HEK293 (cell line): ENCODE data around the gene PPP4C.

ENCODE experiments used
- EGR2 ChIP-seq: fragments of 450-650 bp; formaldehyde crosslinking; IDR thresholded peaks from 2 replicates; pipeline ENCODE4 v1.5.1; 2016; ENCODE audit warnings: low read depth, missing biosample characterization, missing genetic modification characterization
- HOXA7 ChIP-seq: sonication (generic); formaldehyde crosslinking; IDR thresholded peaks from 2 replicates; pipeline ENCODE4 v1.8.1; 2022; ENCODE audit warnings: missing genetic modification reagents, borderline replicate concordance
- KLF7 ChIP-seq: fragments of 450-650 bp; formaldehyde crosslinking; IDR thresholded peaks from 2 replicates; pipeline ENCODE4 v1.5.1; 2016; ENCODE audit warnings: missing biosample characterization, missing genetic modification characterization, borderline replicate concordance
- MZF1 ChIP-seq: fragments of 450-650 bp; formaldehyde crosslinking; IDR thresholded peaks from 2 replicates; pipeline ENCODE4 v1.5.1; 2017; ENCODE audit warnings: missing biosample characterization, missing genetic modification characterization, borderline replicate concordance
- SCRT2 ChIP-seq: fragments of 450-650 bp; formaldehyde crosslinking; IDR thresholded peaks from 2 replicates; pipeline ENCODE4 v1.5.1; 2016; ENCODE audit warnings: missing biosample characterization, missing genetic modification characterization
- ZNF184 ChIP-seq: fragments of 450-650 bp; IDR thresholded peaks from 2 replicates; pipeline ENCODE4 v1.5.1; 2018; ENCODE audit warnings: missing biosample characterization, mild to moderate bottlenecking, missing genetic modification characterization
- ZNF335 ChIP-seq: fragments of 450-650 bp; formaldehyde crosslinking; conservative IDR thresholded peaks from 2 replicates; pipeline ENCODE4 v1.5.1; 2016; ENCODE audit warnings: missing biosample characterization, missing genetic modification characterization
- ZNF350 ChIP-seq: fragments of 450-650 bp; formaldehyde crosslinking; IDR thresholded peaks from 2 replicates; pipeline ENCODE4 v1.5.0; 2017; ENCODE audit warnings: missing biosample characterization, mild to moderate bottlenecking, missing genetic modification characterization
- ZNF37A ChIP-seq: fragments of 450-650 bp; IDR thresholded peaks from 2 replicates; pipeline ENCODE4 v1.5.1; 2018; ENCODE audit warnings: missing biosample characterization, missing genetic modification characterization
- ZNF501 ChIP-seq: fragments of 450-650 bp; formaldehyde crosslinking; IDR thresholded peaks from 2 replicates; pipeline ENCODE4 v1.5.1; 2016; ENCODE audit warnings: missing biosample characterization, missing genetic modification characterization
- ZNF555 ChIP-seq: fragments of 450-650 bp; formaldehyde crosslinking; conservative IDR thresholded peaks from 2 replicates; pipeline ENCODE4 v1.5.1; 2017; ENCODE audit warnings: missing biosample characterization, mild to moderate bottlenecking, missing genetic modification characterization, inconsistent platforms
- ZNF600 ChIP-seq: fragments of 450-650 bp; formaldehyde crosslinking; IDR thresholded peaks from 2 replicates; pipeline ENCODE4 v1.5.1; 2016; ENCODE audit warnings: missing biosample characterization, missing genetic modification characterization
- ZNF626 ChIP-seq: fragments of 450-650 bp; sonication (Bioruptor Pico); formaldehyde crosslinking; IDR thresholded peaks from 2 replicates; pipeline ENCODE4 v1.5.1; 2018; ENCODE audit warnings: missing biosample characterization, missing genetic modification characterization, inconsistent platforms
- TF ChIP-seq, protein P1 (sequence below): fragments of 450-650 bp; formaldehyde crosslinking; IDR thresholded peaks from 2 replicates; pipeline ENCODE4 v1.5.1; 2016; ENCODE audit warnings: missing biosample characterization, missing genetic modification characterization, low read depth
- TF ChIP-seq, protein P2 (sequence below): fragments of 450-650 bp; formaldehyde crosslinking; IDR thresholded peaks from 2 replicates; pipeline ENCODE4 v1.5.1; 2016; ENCODE audit warnings: missing biosample characterization, missing genetic modification characterization
- TF ChIP-seq, protein P3 (sequence below): fragments of 450-650 bp; formaldehyde crosslinking; conservative IDR thresholded peaks from 2 replicates; pipeline ENCODE4 v1.5.1; 2016; ENCODE audit warnings: low read depth, missing biosample characterization, missing genetic modification characterization
- TF ChIP-seq, protein P4 (sequence below): fragments of 450-650 bp; formaldehyde crosslinking; IDR thresholded peaks from 2 replicates; pipeline ENCODE4; 2016; ENCODE audit warnings: missing biosample characterization, missing genetic modification characterization
- TF ChIP-seq, protein P5 (sequence below): fragments of 450-650 bp; formaldehyde crosslinking; IDR thresholded peaks from 2 replicates; pipeline ENCODE4 v1.5.1; 2016; ENCODE audit warnings: missing biosample characterization, missing genetic modification characterization
- TF ChIP-seq, protein P6 (sequence below): fragments of 450-650 bp; formaldehyde crosslinking; IDR thresholded peaks from 2 replicates; pipeline ENCODE4 v1.5.1; 2016; ENCODE audit warnings: missing biosample characterization, missing genetic modification characterization
- TF ChIP-seq, protein P7 (sequence below): fragments of 450-650 bp; formaldehyde crosslinking; IDR thresholded peaks from 2 replicates; pipeline ENCODE4 v1.5.1; 2016; ENCODE audit warnings: missing biosample characterization, missing genetic modification characterization

PPP4C gene

DNA sequence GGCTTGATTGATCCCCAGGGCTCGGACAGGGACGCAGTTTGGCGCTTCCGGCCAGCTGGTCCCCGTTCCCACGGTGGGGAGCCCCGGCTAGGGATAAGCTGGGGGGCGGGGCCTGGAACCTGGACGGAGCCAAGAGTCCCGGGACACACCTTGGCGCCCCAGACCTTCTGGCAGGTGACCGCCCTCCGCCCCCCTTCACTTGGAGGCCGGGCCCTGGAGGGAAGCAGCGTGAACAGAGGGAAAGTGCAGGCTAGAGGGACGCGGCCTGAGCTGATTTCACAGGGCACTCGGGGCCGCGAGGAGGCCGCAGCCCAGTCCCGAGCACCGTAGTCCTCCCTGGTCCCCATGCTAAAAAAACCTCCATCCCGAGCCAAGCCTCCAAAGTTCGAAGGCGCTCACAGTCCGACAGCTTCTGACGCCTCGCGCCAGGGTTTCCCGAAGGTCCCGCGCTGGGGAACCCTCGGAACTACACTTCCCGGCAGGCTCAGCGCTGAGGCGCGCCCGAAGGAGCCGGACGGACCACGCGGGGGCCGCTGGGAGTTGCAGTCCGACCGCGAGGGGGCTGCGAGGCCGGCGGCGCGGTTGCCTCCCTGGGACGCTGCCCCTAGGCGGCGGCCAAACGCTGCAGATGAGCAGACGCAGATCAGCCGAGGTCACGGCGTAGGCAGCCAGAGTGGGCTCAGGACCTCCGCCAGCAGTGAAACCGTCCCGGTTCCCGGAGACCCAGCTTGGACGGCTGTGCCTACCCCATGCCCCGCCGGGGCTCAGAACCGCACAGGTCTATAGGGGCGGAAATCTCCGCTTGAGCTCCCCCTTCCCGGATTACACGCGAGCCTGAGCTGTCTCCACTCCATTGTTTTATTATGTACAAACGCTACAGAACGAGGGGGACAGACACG lies 15.9 kb downstream of the PPP4C start, which contains the start of gene TBX6 (continued):
- TF ChIP-seq ZNF600 (peak; percentile 46; the same call in 1 of the 2 replicates), HOXA7 (no peak), ZNF501 (tag by site-specific recombination) (peak; percentile 88), ZNF37A (tag by site-specific recombination) (peak; percentile 39; the same call in 1 of the 2 replicates), EGR2 (tag by site-specific recombination) (peak; percentile 81), ZNF555 (tag by site-specific recombination) (no peak), MZF1 (tag by site-specific recombination) (no peak), ZNF350 (tag by site-specific recombination) (no peak), KLF7 (tag by site-specific recombination) (0 out of 2 replicates have a peak, but pooled peaks have one; percentile 27), SCRT2 (tag by site-specific recombination) (no peak), ZNF184 (tag by site-specific recombination) (0 out of 2 replicates have a peak, but pooled peaks have one; percentile 19), ZNF626 (tag by site-specific recombination) (no peak), ZNF335 (tag by site-specific recombination) (peak; percentile 90)
- TF ChIP-seq, protein P1, sequence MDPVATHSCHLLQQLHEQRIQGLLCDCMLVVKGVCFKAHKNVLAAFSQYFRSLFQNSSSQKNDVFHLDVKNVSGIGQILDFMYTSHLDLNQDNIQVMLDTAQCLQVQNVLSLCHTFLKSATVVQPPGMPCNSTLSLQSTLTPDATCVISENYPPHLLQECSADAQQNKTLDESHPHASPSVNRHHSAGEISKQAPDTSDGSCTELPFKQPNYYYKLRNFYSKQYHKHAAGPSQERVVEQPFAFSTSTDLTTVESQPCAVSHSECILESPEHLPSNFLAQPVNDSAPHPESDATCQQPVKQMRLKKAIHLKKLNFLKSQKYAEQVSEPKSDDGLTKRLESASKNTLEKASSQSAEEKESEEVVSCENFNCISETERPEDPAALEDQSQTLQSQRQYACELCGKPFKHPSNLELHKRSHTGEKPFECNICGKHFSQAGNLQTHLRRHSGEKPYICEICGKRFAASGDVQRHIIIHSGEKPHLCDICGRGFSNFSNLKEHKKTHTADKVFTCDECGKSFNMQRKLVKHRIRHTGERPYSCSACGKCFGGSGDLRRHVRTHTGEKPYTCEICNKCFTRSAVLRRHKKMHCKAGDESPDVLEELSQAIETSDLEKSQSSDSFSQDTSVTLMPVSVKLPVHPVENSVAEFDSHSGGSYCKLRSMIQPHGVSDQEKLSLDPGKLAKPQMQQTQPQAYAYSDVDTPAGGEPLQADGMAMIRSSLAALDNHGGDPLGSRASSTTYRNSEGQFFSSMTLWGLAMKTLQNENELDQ (tag by site-specific recombination) = no peak
- TF ChIP-seq, protein P2, sequence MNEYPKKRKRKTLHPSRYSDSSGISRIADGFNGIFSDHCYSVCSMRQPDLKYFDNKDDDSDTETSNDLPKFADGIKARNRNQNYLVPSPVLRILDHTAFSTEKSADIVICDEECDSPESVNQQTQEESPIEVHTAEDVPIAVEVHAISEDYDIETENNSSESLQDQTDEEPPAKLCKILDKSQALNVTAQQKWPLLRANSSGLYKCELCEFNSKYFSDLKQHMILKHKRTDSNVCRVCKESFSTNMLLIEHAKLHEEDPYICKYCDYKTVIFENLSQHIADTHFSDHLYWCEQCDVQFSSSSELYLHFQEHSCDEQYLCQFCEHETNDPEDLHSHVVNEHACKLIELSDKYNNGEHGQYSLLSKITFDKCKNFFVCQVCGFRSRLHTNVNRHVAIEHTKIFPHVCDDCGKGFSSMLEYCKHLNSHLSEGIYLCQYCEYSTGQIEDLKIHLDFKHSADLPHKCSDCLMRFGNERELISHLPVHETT = no peak
- TF ChIP-seq, protein P3, sequence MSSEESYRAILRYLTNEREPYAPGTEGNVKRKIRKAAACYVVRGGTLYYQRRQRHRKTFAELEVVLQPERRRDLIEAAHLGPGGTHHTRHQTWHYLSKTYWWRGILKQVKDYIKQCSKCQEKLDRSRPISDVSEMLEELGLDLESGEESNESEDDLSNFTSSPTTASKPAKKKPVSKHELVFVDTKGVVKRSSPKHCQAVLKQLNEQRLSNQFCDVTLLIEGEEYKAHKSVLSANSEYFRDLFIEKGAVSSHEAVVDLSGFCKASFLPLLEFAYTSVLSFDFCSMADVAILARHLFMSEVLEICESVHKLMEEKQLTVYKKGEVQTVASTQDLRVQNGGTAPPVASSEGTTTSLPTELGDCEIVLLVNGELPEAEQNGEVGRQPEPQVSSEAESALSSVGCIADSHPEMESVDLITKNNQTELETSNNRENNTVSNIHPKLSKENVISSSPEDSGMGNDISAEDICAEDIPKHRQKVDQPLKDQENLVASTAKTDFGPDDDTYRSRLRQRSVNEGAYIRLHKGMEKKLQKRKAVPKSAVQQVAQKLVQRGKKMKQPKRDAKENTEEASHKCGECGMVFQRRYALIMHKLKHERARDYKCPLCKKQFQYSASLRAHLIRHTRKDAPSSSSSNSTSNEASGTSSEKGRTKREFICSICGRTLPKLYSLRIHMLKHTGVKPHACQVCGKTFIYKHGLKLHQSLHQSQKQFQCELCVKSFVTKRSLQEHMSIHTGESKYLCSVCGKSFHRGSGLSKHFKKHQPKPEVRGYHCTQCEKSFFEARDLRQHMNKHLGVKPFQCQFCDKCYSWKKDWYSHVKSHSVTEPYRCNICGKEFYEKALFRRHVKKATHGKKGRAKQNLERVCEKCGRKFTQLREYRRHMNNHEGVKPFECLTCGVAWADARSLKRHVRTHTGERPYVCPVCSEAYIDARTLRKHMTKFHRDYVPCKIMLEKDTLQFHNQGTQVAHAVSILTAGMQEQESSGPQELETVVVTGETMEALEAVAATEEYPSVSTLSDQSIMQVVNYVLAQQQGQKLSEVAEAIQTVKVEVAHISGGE (tag by site-specific recombination) = peak; percentile 61
- TF ChIP-seq, protein P4, sequence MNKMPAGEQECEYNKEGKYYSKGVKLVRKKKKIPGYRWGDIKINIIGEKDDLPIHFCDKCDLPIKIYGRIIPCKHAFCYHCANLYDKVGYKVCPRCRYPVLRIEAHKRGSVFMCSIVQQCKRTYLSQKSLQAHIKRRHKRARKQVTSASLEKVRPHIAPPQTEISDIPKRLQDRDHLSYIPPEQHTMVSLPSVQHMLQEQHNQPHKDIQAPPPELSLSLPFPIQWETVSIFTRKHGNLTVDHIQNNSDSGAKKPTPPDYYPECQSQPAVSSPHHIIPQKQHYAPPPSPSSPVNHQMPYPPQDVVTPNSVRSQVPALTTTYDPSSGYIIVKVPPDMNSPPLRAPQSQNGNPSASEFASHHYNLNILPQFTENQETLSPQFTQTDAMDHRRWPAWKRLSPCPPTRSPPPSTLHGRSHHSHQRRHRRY = no peak; the same call in 1 of the 2 replicates
- TF ChIP-seq, protein P5, sequence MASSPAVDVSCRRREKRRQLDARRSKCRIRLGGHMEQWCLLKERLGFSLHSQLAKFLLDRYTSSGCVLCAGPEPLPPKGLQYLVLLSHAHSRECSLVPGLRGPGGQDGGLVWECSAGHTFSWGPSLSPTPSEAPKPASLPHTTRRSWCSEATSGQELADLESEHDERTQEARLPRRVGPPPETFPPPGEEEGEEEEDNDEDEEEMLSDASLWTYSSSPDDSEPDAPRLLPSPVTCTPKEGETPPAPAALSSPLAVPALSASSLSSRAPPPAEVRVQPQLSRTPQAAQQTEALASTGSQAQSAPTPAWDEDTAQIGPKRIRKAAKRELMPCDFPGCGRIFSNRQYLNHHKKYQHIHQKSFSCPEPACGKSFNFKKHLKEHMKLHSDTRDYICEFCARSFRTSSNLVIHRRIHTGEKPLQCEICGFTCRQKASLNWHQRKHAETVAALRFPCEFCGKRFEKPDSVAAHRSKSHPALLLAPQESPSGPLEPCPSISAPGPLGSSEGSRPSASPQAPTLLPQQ (tag by site-specific recombination) = peak; percentile 34
- TF ChIP-seq, protein P6, sequence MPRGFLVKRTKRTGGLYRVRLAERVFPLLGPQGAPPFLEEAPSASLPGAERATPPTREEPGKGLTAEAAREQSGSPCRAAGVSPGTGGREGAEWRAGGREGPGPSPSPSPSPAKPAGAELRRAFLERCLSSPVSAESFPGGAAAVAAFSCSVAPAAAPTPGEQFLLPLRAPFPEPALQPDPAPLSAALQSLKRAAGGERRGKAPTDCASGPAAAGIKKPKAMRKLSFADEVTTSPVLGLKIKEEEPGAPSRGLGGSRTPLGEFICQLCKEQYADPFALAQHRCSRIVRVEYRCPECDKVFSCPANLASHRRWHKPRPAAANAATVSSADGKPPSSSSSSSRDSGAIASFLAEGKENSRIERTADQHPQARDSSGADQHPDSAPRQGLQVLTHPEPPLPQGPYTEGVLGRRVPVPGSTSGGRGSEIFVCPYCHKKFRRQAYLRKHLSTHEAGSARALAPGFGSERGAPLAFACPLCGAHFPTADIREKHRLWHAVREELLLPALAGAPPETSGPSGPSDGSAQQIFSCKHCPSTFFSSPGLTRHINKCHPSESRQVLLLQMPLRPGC (tag by site-specific recombination) = no peak
- TF ChIP-seq, protein P7, sequence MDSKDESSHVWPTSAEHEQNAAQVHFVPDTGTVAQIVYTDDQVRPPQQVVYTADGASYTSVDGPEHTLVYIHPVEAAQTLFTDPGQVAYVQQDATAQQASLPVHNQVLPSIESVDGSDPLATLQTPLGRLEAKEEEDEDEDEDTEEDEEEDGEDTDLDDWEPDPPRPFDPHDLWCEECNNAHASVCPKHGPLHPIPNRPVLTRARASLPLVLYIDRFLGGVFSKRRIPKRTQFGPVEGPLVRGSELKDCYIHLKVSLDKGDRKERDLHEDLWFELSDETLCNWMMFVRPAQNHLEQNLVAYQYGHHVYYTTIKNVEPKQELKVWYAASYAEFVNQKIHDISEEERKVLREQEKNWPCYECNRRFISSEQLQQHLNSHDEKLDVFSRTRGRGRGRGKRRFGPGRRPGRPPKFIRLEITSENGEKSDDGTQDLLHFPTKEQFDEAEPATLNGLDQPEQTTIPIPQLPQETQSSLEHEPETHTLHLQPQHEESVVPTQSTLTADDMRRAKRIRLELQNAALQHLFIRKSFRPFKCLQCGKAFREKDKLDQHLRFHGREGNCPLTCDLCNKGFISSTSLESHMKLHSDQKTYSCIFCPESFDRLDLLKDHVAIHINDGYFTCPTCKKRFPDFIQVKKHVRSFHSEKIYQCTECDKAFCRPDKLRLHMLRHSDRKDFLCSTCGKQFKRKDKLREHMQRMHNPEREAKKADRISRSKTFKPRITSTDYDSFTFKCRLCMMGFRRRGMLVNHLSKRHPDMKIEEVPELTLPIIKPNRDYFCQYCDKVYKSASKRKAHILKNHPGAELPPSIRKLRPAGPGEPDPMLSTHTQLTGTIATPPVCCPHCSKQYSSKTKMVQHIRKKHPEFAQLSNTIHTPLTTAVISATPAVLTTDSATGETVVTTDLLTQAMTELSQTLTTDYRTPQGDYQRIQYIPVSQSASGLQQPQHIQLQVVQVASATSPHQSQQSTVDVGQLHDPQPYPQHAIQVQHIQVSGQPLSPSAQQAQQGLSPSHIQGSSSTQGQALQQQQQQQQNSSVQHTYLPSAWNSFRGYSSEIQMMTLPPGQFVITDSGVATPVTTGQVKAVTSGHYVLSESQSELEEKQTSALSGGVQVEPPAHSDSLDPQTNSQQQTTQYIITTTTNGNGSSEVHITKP (tag by site-specific recombination) = no peak
